HepG2 (cell line): Measurements from ENCODE around the gene GEMIN2. TPM values are rescaled to one million over a fixed set of nuclear protein-coding genes. Genes with fewer than 3 reads are reported as not detected.

Experiments
- ATAC-seq: fragments of 200-7000 bp; cut with Tn5 transposase; 3 replicates; pipeline ENCODE4 v1.9.1; 2020; ENCODE audit warnings: mild to moderate bottlenecking, moderate library complexity
- BruUV-seq: library from RNA; stranded (reverse); fragments of 400-500 nt; replicated peaks from 2 replicates; lab custom pipeline; 2021; lab: Mats Ljungman, UMichigan
- CTCF ChIA-PET: fragments of 300-600 bp; formaldehyde crosslinking; extraction: SDS; loops from one replicate; lab custom pipeline; 2021; ENCODE audit warnings: low total read pairs, inconsistent platforms, low intra/inter-chr PET ratio; lab: Yijun Ruan, JAX
- POLR2A ChIA-PET: fragments of 350-600 bp; sonication (Branson Sonifier 250); formaldehyde crosslinking; loops from one replicate; lab custom pipeline; 2020; ENCODE audit warnings: antibody characterized with exemption, inconsistent platforms; lab: Yijun Ruan, JAX
- DNase-seq: peaks from one replicate; pipeline ENCODE4 v3.0.0-alpha.2; 2015; ENCODE audit warnings: low spot score
- FAIRE-seq: peaks from 3 replicates; lab custom pipeline; 2011; peaks lifted over from hg19 to GRCh38; lab: Jason Lieb, UNC
- H2AFZ ChIP-seq: one replicate; pipeline ENCODE4 v1.6.1; 2011; ENCODE audit warnings: low read length, inconsistent platforms
- H3K27ac ChIP-seq: fragments of 300-600 bp; 3 replicates; pipeline ENCODE4 v1.8.0; 2011; ENCODE audit warnings: mixed run types, mild to moderate bottlenecking, mixed read lengths, low read length, inconsistent platforms; ENCODE audit not compliant: insufficient read depth; ENCODE audit errors: extremely low read length
- H3K27me3 ChIP-seq, 2 experiments: fragments of 200-600 bp in 1 of 2; 2 replicates in 1 of 2; 3 replicates in 1 of 2; pipeline versions ENCODE4 v1.6.0 to v1.8.0; 2011; ENCODE audit warnings: low read length in 2 of 2, mild to moderate bottlenecking in 2 of 2, moderate library complexity in 2 of 2, inconsistent platforms in 1 of 2; ENCODE audit not compliant: insufficient read depth in 2 of 2, control insufficient read depth in 1 of 2
- H3K36me3 ChIP-seq, 2 experiments: fragments of 200-600 bp in 1 of 2; replicated peaks in 1 of 2; 2 replicates in 1 of 2; 3 replicates in 1 of 2; pipeline versions ENCODE4 v1.5.1 to v1.8.0; 2011; ENCODE audit warnings: low read length in 2 of 2, inconsistent platforms in 1 of 2; ENCODE audit not compliant: insufficient read depth in 2 of 2, control insufficient read depth in 1 of 2
- H3K4me1 ChIP-seq: 2 replicates; pipeline ENCODE4 v1.5.1; 2012; ENCODE audit warnings: low read length, inconsistent platforms; ENCODE audit not compliant: insufficient read depth
- H3K4me2 ChIP-seq: 2 replicates; pipeline ENCODE4 v1.6.0; 2011; ENCODE audit warnings: low read depth, low read length, inconsistent platforms
- H3K4me3 ChIP-seq, 3 experiments: fragments of 200-600 bp in 1 of 3; sonication (generic), shearing (Covaris generic) in 1 of 3; replicated peaks in 1 of 3; 2 replicates each; pipeline ENCODE4 v1.5.1; 2011 to 2016; ENCODE audit warnings: low read length in 3 of 3, inconsistent platforms in 2 of 3, low read depth in 2 of 3, mild to moderate bottlenecking in 2 of 3, control low read depth in 1 of 3, mixed read lengths in 1 of 3; ENCODE audit not compliant: insufficient read depth in 1 of 3
- H3K79me2 ChIP-seq: one replicate; pipeline ENCODE4 v1.6.1; 2011; ENCODE audit warnings: low read length, inconsistent platforms; ENCODE audit not compliant: insufficient read depth
- H3K9ac ChIP-seq: 2 replicates; pipeline ENCODE4 v1.6.0; 2011; ENCODE audit warnings: mild to moderate bottlenecking, low read depth, low read length, inconsistent platforms; ENCODE audit not compliant: insufficient read depth
- H3K9me3 ChIP-seq: 2 replicates; pipeline ENCODE4 v1.5.1; 2012; ENCODE audit warnings: mild to moderate bottlenecking, low read length
- H4K20me1 ChIP-seq: 2 replicates; pipeline ENCODE4 v1.6.0; 2011; ENCODE audit warnings: inconsistent platforms, mild to moderate bottlenecking, low read length, moderate library complexity; ENCODE audit not compliant: insufficient read depth
- ZNF430 ChIP-seq: sonication (generic); formaldehyde crosslinking; IDR thresholded peaks from 2 replicates; pipeline ENCODE4 v1.9.0; 2021; ENCODE audit warnings: mild to moderate bottlenecking, missing genetic modification reagents
- ZNF569 ChIP-seq: sonication (generic); formaldehyde crosslinking; IDR thresholded peaks from 2 replicates; pipeline ENCODE4 v1.5.0; 2020; ENCODE audit warnings: mild to moderate bottlenecking, missing genetic modification reagents, moderate library complexity, borderline replicate concordance
- ZNF605 ChIP-seq: sonication (generic); formaldehyde crosslinking; IDR thresholded peaks from 2 replicates; pipeline ENCODE4 v1.8.0; 2022; ENCODE audit warnings: mild to moderate bottlenecking, missing genetic modification reagents
- WGBS: methylation state at CpG from one replicate; pipeline ENCODE4 v1.1.6; 2017; ENCODE audit warnings: low lambda C conversion rate; 5-methylcytosine and 5-hydroxymethylcytosine counted together
- in situ Hi-C: cut with HindIII; loops from 2 replicates; pipeline ENCODE4 v1.10.0; 2017; ENCODE audit warnings: low pct_unique_long_range_greater_than_20kb; ENCODE audit not compliant: extremely low pct_ligation_motif_present
- intact Hi-C: fragments of 100-400 bp; cut with micrococcal nuclease; formaldehyde crosslinking; loops from one replicate; pipeline ENCODE4 v1.10.0; 2022; ENCODE audit not compliant: unreplicated experiment
- polyA plus RNA-seq, 8 experiments: library from polyadenylated mRNA; depleted of rRNA in 3 of 8; stranded (reverse) in 7 of 8; unstranded in 1 of 8; fragments of >200 nt; fragmentation: Illumina TruSeq in 4 of 8; extraction: Trizol in 4 of 8; gene quantifications; 2 replicates each; pipeline versions ENCODE4 v1.2.1 to v1.2.3, GENCODE V29; 2011 to 2016; ENCODE audit warnings: low read depth in 4 of 8, missing spikeins in 1 of 8, mixed read lengths in 1 of 8; ENCODE audit not compliant: insufficient read depth in 1 of 8
- total RNA-seq, 5 experiments: library from RNA; depleted of rRNA; stranded (reverse); fragments of >200 nt; fragmentation: Illumina TruSeq; extraction: Trizol; gene quantifications; 2 replicates each; pipeline ENCODE4 v1.2.3, GENCODE V29; 2016; ENCODE audit warnings: low read depth in 1 of 5
- TF ChIP-seq, protein P1 (sequence below): IDR thresholded peaks from 2 replicates; pipeline ENCODE4 v1.6.1; 2016
- TF ChIP-seq, protein P2 (sequence below): fragments of 450-650 bp; IDR thresholded peaks from 2 replicates; pipeline ENCODE4 v1.6.1; 2017
- TF ChIP-seq, protein P3 (sequence below), 2 experiments: fragments of 450-650 bp in 1 of 2; sonication (generic) in 1 of 2; formaldehyde crosslinking in 1 of 2; IDR thresholded peaks; 2 replicates each; pipeline versions ENCODE4 v1.6.1 to v1.8.0; 2016 to 2022; ENCODE audit warnings: antibody characterized with exemption in 1 of 2, mild to moderate bottlenecking in 1 of 2, missing genetic modification reagents in 1 of 2
- TF ChIP-seq, protein P4 (sequence below): fragments of 450-650 bp; IDR thresholded peaks from 2 replicates; pipeline ENCODE4 v1.6.1; 2016

Gene GEMIN2
- total and polyA plus RNA-seq, 2 of the 13 experiments (the other 11 are each of a cell fraction or from before 2014, with no cell fraction given): 54.8 to 110 TPM

DNA sequence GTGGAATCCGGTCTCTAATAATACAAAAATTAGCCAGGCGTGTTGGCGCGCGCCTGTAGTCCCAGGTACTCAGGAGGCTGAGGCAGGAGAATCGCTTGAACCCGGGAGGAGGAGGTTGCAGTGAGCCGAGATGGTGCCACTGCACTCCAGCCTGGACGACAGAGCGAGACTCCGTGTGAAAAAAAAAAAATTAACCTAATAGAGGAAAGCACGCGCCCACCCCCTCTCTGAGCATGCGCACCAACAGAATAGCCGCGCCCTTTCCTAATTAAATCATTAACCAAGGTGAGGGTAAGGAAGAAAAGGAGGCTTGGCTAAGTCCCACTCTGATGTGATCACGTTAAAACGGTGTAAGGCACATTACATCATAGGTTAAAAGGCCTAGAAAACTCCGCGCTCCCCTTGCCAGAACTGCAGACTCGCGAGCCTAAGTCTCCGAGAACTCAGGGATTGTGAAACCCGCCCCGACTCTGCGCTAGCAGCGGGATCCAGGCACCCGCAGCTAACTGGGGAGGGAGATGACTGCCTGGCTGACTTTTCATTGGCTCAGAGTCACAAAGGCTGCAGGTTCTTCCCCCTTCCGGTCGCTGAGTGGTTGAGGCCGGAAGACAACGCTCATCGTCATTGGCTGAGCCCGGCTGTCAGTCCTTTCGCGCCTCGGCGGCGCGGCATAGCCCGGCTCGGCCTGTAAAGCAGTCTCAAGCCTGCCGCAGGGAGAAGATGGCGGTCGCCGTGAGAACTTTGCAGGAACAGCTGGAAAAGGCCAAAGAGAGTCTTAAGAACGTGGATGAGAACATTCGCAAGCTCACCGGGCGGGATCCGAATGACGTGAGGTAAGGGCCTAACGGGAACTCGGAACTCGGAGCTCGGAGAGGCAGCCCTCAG is 60.7 kb downstream of the GEMIN2 start, which contains the start of gene PNN:
TSS of gene PNN (plus strand) at position 695 of the 885 bp plus-strand sequence. CDS start at position 721, 26 bp downstream.
- Histone ChIP-seq H3K4me2 (peak within 1 kb of the TSS; percentile 88), H3K36me3 (peaks cover 22 to 33% of the 10 kb centered on the region in 2 experiments), H3K9me3 (no peaks in the 10 kb centered on the region), H3K4me3 (peak within 1 kb of the TSS; percentile 80 to 96 (median 80)), H4K20me1 (peaks cover 14% of the 10 kb centered on the region), H3K79me2 (peaks cover 40% of the 10 kb centered on the region), H3K27me3 (peaks cover 0 to 2% of the 10 kb centered on the region in 2 experiments; a peak in 1 of 5 replicates), H2AFZ (no peak within 1 kb of the TSS), H3K27ac (peak within 1 kb of the TSS; percentile 88), H3K9ac (peak within 1 kb of the TSS; percentile 98), H3K4me1 (peaks cover 52% of the 10 kb centered on the region)
- 7% methylated on average over 56 of the region's 56 CpGs for WGBS
- POLR2A ChIA-PET: interaction anchor here (0.6 to 3.1 kb wide), 28 partner anchors 8 to 1732 kb away, joined by 3 to 54 read pairs (median 6); partner anchors contain the start of genes FBXO33, GEMIN2 and SEC23A
- intact Hi-C loops (loop anchor here (1.0 to 2.0 kb wide), 5 partner anchors 61 to 258 kb away; partner anchors contain the start of genes FBXO33 and GEMIN2), in situ Hi-C loops (loop anchor here (5.0 kb wide), 1 partner anchor 63 kb away; the partner anchor contains the start of gene GEMIN2)
- DNase-seq: peak; percentile 100
- FAIRE-seq: peak; percentile 87
- CTCF ChIA-PET: no interaction called here
- no TSS peak for BruUV-seq
- peak; percentile 92 for ATAC-seq
- TF ChIP-seq ZNF605 (CRISPR knock-in tag): peak; percentile 93; the same call in 1 of the 2 replicates
- peak; percentile 97 for TF ChIP-seq ZNF430 (CRISPR knock-in tag)
- TF ChIP-seq, protein P1, sequence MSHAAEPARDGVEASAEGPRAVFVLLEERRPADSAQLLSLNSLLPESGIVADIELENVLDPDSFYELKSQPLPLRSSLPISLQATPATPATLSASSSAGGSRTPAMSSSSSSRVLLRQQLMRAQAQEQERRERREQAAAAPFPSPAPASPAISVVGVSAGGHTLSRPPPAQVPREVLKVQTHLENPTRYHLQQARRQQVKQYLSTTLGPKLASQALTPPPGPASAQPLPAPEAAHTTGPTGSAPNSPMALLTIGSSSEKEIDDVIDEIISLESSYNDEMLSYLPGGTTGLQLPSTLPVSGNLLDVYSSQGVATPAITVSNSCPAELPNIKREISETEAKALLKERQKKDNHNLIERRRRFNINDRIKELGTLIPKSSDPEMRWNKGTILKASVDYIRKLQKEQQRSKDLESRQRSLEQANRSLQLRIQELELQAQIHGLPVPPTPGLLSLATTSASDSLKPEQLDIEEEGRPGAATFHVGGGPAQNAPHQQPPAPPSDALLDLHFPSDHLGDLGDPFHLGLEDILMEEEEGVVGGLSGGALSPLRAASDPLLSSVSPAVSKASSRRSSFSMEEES (CRISPR knock-in tag): peak; percentile 79
- peak; percentile 98; the same call in 1 of the 2 replicates for TF ChIP-seq ZNF569
- TF ChIP-seq, protein P2, sequence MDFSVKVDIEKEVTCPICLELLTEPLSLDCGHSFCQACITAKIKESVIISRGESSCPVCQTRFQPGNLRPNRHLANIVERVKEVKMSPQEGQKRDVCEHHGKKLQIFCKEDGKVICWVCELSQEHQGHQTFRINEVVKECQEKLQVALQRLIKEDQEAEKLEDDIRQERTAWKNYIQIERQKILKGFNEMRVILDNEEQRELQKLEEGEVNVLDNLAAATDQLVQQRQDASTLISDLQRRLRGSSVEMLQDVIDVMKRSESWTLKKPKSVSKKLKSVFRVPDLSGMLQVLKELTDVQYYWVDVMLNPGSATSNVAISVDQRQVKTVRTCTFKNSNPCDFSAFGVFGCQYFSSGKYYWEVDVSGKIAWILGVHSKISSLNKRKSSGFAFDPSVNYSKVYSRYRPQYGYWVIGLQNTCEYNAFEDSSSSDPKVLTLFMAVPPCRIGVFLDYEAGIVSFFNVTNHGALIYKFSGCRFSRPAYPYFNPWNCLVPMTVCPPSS: no peak
- TF ChIP-seq, protein P3, sequence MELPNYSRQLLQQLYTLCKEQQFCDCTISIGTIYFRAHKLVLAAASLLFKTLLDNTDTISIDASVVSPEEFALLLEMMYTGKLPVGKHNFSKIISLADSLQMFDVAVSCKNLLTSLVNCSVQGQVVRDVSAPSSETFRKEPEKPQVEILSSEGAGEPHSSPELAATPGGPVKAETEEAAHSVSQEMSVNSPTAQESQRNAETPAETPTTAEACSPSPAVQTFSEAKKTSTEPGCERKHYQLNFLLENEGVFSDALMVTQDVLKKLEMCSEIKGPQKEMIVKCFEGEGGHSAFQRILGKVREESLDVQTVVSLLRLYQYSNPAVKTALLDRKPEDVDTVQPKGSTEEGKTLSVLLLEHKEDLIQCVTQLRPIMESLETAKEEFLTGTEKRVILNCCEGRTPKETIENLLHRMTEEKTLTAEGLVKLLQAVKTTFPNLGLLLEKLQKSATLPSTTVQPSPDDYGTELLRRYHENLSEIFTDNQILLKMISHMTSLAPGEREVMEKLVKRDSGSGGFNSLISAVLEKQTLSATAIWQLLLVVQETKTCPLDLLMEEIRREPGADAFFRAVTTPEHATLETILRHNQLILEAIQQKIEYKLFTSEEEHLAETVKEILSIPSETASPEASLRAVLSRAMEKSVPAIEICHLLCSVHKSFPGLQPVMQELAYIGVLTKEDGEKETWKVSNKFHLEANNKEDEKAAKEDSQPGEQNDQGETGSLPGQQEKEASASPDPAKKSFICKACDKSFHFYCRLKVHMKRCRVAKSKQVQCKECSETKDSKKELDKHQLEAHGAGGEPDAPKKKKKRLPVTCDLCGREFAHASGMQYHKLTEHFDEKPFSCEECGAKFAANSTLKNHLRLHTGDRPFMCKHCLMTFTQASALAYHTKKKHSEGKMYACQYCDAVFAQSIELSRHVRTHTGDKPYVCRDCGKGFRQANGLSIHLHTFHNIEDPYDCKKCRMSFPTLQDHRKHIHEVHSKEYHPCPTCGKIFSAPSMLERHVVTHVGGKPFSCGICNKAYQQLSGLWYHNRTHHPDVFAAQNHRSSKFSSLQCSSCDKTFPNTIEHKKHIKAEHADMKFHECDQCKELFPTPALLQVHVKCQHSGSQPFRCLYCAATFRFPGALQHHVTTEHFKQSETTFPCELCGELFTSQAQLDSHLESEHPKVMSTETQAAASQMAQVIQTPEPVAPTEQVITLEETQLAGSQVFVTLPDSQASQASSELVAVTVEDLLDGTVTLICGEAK (IDR thresholded peaks at IDR 0.05): peak; percentile 41; the same call in 1 of the 2 replicates
- TF ChIP-seq, protein P3 (CRISPR knock-in tag; IDR thresholded peaks at IDR 0.05): peak; percentile 84
- TF ChIP-seq, protein P4, sequence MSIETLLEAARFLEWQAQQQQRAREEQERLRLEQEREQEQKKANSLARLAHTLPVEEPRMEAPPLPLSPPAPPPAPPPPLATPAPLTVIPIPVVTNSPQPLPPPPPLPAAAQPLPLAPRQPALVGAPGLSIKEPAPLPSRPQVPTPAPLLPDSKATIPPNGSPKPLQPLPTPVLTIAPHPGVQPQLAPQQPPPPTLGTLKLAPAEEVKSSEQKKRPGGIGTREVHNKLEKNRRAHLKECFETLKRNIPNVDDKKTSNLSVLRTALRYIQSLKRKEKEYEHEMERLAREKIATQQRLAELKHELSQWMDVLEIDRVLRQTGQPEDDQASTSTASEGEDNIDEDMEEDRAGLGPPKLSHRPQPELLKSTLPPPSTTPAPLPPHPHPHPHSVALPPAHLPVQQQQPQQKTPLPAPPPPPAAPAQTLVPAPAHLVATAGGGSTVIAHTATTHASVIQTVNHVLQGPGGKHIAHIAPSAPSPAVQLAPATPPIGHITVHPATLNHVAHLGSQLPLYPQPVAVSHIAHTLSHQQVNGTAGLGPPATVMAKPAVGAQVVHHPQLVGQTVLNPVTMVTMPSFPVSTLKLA: peak; percentile 58; the same call in 1 of the 2 replicates
